ENCODE results near the gene BEND5.

BEND5 gene

GRCh38 chr1:48765335-48765734 is 11.4 kb downstream of the BEND5 start:
- no peak for DNase-seq (ENCODE audit: low read depth in 3 of 3, low spot score in 1 of 3)

- DNase-seq (ENCODE audit: low read depth in 3 of 3, low spot score in 1 of 3), result no peak
Observed at GRCh38 chr1:48761986-48762385, 14.7 kb downstream of the BEND5 start.

GRCh38 chr1:48761411-48761810 is 15.3 kb downstream of the BEND5 start:
- DNase-seq (ENCODE audit: low read depth in 3 of 3, low spot score in 1 of 3), result no peak

GRCh38 chr1:48760857-48761256 is 15.8 kb downstream of the BEND5 start:
- DNase-seq (ENCODE audit: low read depth in 3 of 3, low spot score in 1 of 3), result no peak

- no peak for DNase-seq (ENCODE audit: low read depth in 3 of 3, low spot score in 1 of 3)
Observed at GRCh38 chr1:48758976-48759375, 17.7 kb downstream of the BEND5 start.

- DNase-seq (ENCODE audit: low read depth in 3 of 3, low spot score in 1 of 3), result no peak
Observed at GRCh38 chr1:48757363-48757762, 19.3 kb downstream of the BEND5 start.

GRCh38 chr1:48756683-48757316 is 19.9 kb downstream of the BEND5 start:
- no peak for DNase-seq (ENCODE audit: low read depth in 3 of 3, low spot score in 1 of 3)

GRCh38 chr1:48753293-48753692 is 23.4 kb downstream of the BEND5 start:
- no peak for DNase-seq (ENCODE audit: low read depth in 3 of 3, low spot score in 1 of 3)

- DNase-seq (ENCODE audit: low read depth in 3 of 3, low spot score in 1 of 3), result no peak
Observed at GRCh38 chr1:48750109-48750508, 26.6 kb downstream of the BEND5 start.

- no peak for DNase-seq (ENCODE audit: low read depth in 3 of 3, low spot score in 1 of 3)
Observed at GRCh38 chr1:48749068-48749467, 27.6 kb downstream of the BEND5 start.

GRCh38 chr1:48746906-48747305 is 29.8 kb downstream of the BEND5 start:
- no peak for DNase-seq (ENCODE audit: low read depth in 3 of 3, low spot score in 1 of 3)

GRCh38 chr1:48744032-48744431 is 32.7 kb downstream of the BEND5 start:
- DNase-seq (ENCODE audit: low read depth in 3 of 3, low spot score in 1 of 3), result no peak

GRCh38 chr1:48743480-48743879 is 33.2 kb downstream of the BEND5 start:
- no peak for DNase-seq (ENCODE audit: low read depth in 3 of 3, low spot score in 1 of 3)

- DNase-seq (ENCODE audit: low read depth in 3 of 3, low spot score in 1 of 3), result no peak
Observed at GRCh38 chr1:48741380-48741779, 35.3 kb downstream of the BEND5 start.

- no peak for DNase-seq (ENCODE audit: low read depth in 3 of 3, low spot score in 1 of 3)
Observed at GRCh38 chr1:48740621-48741020, 36.1 kb downstream of the BEND5 start.

GRCh38 chr1:48739091-48739490 is 37.6 kb downstream of the BEND5 start:
- DNase-seq (ENCODE audit: low read depth in 3 of 3, low spot score in 1 of 3), result no peak

GRCh38 chr1:48738356-48738755 is 38.3 kb downstream of the BEND5 start:
- DNase-seq (ENCODE audit: low read depth in 3 of 3, low spot score in 1 of 3), result no peak

GRCh38 chr1:48735796-48736195 is 40.9 kb downstream of the BEND5 start:
- DNase-seq (ENCODE audit: low read depth in 3 of 3, low spot score in 1 of 3), result no peak

GRCh38 chr1:48730164-48730910 is 46.4 kb downstream of the BEND5 start:
- no peak for DNase-seq (ENCODE audit: low read depth in 3 of 3, low spot score in 1 of 3)

- no peak for DNase-seq (ENCODE audit: low read depth in 3 of 3, low spot score in 1 of 3)
Observed at GRCh38 chr1:48728584-48728983, 48.1 kb downstream of the BEND5 start.

- DNase-seq (ENCODE audit: low read depth in 3 of 3, low spot score in 1 of 3), result no peak
Observed at GRCh38 chr1:48726557-48727215, 50.0 kb downstream of the BEND5 start.

GRCh38 chr1:48726139-48726538 is 50.6 kb downstream of the BEND5 start:
- DNase-seq (ENCODE audit: low read depth in 3 of 3, low spot score in 1 of 3), result no peak

Measured in stimulated activated CD4-positive, alpha-beta T cell treated with anti-CD3 and anti-CD28 coated beads, TNF-alpha, amount 100 ng/mL, for 1 hour (primary cell).